ENCODE measurements around the gene ZNF536.

Gene ZNF536

GRCh38 chr19:30371960-30372824, at the start of gene ZNF536:
Gene ZNF536 (plus strand): TSS chr19:30372384. CDS start chr19:30443563, 71,179 bp downstream.
- no peak for DNase-seq

GRCh38 chr19:30322641-30323320, 49.4 kb upstream of the ZNF536 start:
- no peak for DNase-seq

GRCh38 chr19:30323904-30324303, 48.3 kb upstream of the ZNF536 start:
- DNase-seq, result no peak

GRCh38 chr19:30324982-30325381, 47.2 kb upstream of the ZNF536 start:
- no peak for DNase-seq

- DNase-seq, result no peak
These were observed 46.4 kb upstream of the ZNF536 start for GRCh38 chr19:30325676-30326392.

GRCh38 chr19:30326393-30326710, 45.8 kb upstream of the ZNF536 start:
- DNase-seq, result no peak

- no peak for DNase-seq
These were observed 44.9 kb upstream of the ZNF536 start for GRCh38 chr19:30327331-30327730.

GRCh38 chr19:30328096-30328495, 44.1 kb upstream of the ZNF536 start:
- DNase-seq, result no peak

- no peak for DNase-seq
These were observed 41.9 kb upstream of the ZNF536 start for GRCh38 chr19:30330266-30330665.

GRCh38 chr19:30332445-30333234, 39.5 kb upstream of the ZNF536 start:
- DNase-seq, result no peak

- DNase-seq, result no peak
These were observed 38.7 kb upstream of the ZNF536 start for GRCh38 chr19:30333291-30334065.

GRCh38 chr19:30334841-30335240, 37.3 kb upstream of the ZNF536 start:
- no peak for DNase-seq

GRCh38 chr19:30335306-30335886, 36.8 kb upstream of the ZNF536 start:
- no peak for DNase-seq

- DNase-seq, result no peak
These were observed 35.9 kb upstream of the ZNF536 start for GRCh38 chr19:30336290-30336689.

GRCh38 chr19:30338041-30338456, 34.1 kb upstream of the ZNF536 start:
- no peak for DNase-seq

GRCh38 chr19:30338878-30339623, 33.1 kb upstream of the ZNF536 start:
- DNase-seq, result no peak

GRCh38 chr19:30339624-30340525, 32.3 kb upstream of the ZNF536 start:
- DNase-seq, result no peak

- no peak for DNase-seq
These were observed 31.2 kb upstream of the ZNF536 start for GRCh38 chr19:30340771-30341561.

- no peak for DNase-seq
These were observed 30.5 kb upstream of the ZNF536 start for GRCh38 chr19:30341611-30342201.

Data from NK-92 treated with Interleukin-12 subunit alpha and Interleukin-12 subunit beta, amount 100 ng/mL, for 24 hours (cell line).